Mesothelial cell of epicardium (in vitro differentiated cells): ENCODE results near the gene TMEM191C. TPM values are rescaled to one million over a fixed set of nuclear protein-coding genes. Genes with fewer than 3 reads are reported as not detected.

Source experiments
- total RNA-seq: library from RNA; stranded (reverse); gene quantifications from 3 replicates; pipeline ENCODE4 v1.2.1, GENCODE V29; 2021

TMEM191C gene
- total RNA-seq, 1 donor from 2014 or later, result 4.2 TPM

Other genes with a start within 250 kb of the TMEM191C start
- gene RIMBP3B, start 83.6 kb upstream of the TMEM191C start, total RNA-seq, result 0.13 to 0.68 TPM (median 0.36 TPM) in 3 replicates
- gene HIC2, start 50.0 kb upstream of the TMEM191C start, total RNA-seq, result 26.6 to 27.3 TPM (median 27.2 TPM) in 3 replicates
- 0.31 to 0.71 TPM (median 0.38 TPM) in 3 replicates for gene RIMBP3C, start 84.1 kb downstream of the TMEM191C start, total RNA-seq
- 45.1 to 49.0 TPM (median 48.0 TPM) in 3 replicates for gene UBE2L3, start 100.3 kb downstream of the TMEM191C start, total RNA-seq
- gene YDJC, start 162.6 kb downstream of the TMEM191C start, total RNA-seq, result 25.3 to 26.2 TPM (median 25.8 TPM) in 3 replicates
- gene CCDC116, start 165.4 kb downstream of the TMEM191C start, total RNA-seq, result 0.78 to 1.3 TPM (median 0.84 TPM) in 3 replicates
- gene SDF2L1, start 174.9 kb downstream of the TMEM191C start, total RNA-seq, result 19.6 to 22.1 TPM (median 20.2 TPM) in 3 replicates
- 40.5 to 44.8 TPM (median 41.2 TPM) in 3 replicates for gene PPIL2, start 198.6 kb downstream of the TMEM191C start, total RNA-seq